Left cardiac atrium (tissue), 4 donors: ENCODE results near the gene GASK1A. TPM values are rescaled to one million over a fixed set of nuclear protein-coding genes. Genes with fewer than 3 reads are reported as not detected.

ENCODE experiments used
- ATAC-seq, 2 donors: fragments of 200-7000 bp; cut with Tn5 transposase; one replicate each; pipeline ENCODE4 v1.9.1; 2020; ENCODE audit warnings: mild to moderate bottlenecking in 2 of 2, moderate library complexity in 2 of 2
- DNase-seq: peaks from one replicate; pipeline ENCODE4 v3.0.0-alpha.2; 2020
- intact Hi-C, 2 donors: fragments of 100-400 bp; cut with DNase I; formaldehyde crosslinking; loops; one replicate each; pipeline versions ENCODE4 v1.14.1 to v1.15.1; 2022 to 2023
- total RNA-seq, 2 donors: library from RNA; stranded (reverse); fragmentation: NEBNext Ultra II Directional; extraction: Animal tissue kit (Norgen Biotek cat#: 25700); gene quantifications; one replicate each; pipeline ENCODE4 v1.2.1, GENCODE V29; 2021
- donor health status: DM: no; HTN: yes; CAD: no.
- donor health status: DM: no; HTN: yes; CAD: no; lungs with severe emphysema.
- donor health status: DM: yes; HTN: yes; CAD: no.
- donor health status: Dilated cardiomyopathy.

GASK1A gene
- total RNA-seq, 2 donors from 2014 or later = 2.6 to 4.0 TPM

GRCh38 chr3:43097400-43098080, 118.4 kb downstream of the GASK1A start:
- ATAC-seq = no peak
- no peak for DNase-seq
- intact Hi-C loops = no loop called here

DNA sequence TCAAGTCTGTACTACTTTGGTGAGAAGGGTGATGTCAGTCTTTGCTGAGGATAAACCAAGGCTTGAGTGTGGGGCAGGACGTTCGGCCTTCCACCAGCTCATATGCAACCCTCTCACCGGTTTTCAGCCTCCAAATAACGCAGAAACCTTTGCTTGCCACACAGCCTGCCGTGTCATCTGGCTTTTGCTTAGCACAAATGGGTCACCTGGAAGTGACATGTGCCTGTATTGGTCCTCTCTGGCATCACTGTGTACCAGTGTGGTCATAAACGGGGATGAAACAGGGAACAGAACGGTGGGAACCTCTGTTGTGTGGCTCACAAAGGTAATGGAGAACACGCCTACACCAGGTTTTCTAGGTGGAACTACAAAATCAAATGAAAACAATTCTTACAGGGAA, 119.7 kb downstream of the GASK1A start:
- ATAC-seq (no peak), DNase-seq (no peak)
- intact Hi-C loops = no loop called here

- intact Hi-C loops = loop anchor here in 1 of 2 donors (10.0 kb wide), 1 partner anchor 52 kb away; no protein-coding TSS in a partner anchor
- no peak for DNase-seq
- ATAC-seq = peak; percentile 38 to 48
These were observed 123.8 kb downstream of the GASK1A start for GRCh38 chr3:43102773-43103480.

GRCh38 chr3:43104039-43104438, 124.9 kb downstream of the GASK1A start:
- ATAC-seq (no peak), DNase-seq (no peak)
- intact Hi-C loops = loop anchor here in 1 of 2 donors (10.0 kb wide), 1 partner anchor 51 kb away; no protein-coding TSS in a partner anchor

DNA sequence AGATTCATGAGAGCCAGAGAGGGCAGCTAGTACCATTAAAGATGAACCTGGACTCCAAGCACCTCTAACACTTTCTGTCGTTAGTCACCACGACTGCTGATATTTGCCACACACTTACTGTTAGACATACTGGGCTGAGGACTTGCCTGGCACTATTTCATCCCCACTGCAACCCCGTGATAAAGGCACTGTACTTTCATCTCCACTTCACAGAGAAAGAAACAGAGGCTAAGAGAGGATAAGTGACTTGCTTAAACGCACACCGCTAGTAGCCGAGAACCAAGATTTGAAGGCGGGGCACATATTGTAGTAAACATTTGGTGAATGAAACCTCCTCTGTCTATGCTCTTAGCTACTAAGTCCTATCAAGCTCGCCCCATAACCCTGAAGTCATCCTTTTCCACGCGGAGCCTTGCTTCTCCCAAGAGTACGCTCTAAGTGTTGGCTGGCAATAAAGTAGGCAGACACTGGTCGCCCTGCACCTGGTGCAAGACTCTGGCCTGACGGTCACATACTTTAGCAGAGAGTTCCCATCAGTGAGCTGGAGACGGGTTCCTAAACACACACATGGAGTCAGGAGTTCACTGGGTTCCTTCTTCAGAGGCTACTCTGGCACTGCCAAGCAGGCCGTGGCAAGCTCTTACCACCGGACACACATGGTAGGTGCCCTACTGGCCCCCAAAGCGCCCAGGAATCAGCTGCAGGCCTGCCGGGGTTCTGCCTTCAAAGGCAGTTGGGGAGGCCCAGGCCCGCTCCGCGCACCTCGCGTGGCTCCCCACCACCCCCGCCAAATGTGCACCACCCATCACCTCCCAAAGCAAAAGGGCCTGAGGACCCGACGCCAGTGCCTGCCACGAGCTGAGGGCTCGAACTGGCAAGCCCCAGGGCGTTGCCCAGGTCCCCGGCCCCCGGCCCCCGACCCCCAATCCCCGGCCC, 125.8 kb downstream of the GASK1A start:
- peak; percentile 6 to 28 for ATAC-seq
- intact Hi-C loops = loop anchor here in 1 of 2 donors (10.0 kb wide), 1 partner anchor 50 kb away; no protein-coding TSS in a partner anchor
- no peak for DNase-seq

DNA sequence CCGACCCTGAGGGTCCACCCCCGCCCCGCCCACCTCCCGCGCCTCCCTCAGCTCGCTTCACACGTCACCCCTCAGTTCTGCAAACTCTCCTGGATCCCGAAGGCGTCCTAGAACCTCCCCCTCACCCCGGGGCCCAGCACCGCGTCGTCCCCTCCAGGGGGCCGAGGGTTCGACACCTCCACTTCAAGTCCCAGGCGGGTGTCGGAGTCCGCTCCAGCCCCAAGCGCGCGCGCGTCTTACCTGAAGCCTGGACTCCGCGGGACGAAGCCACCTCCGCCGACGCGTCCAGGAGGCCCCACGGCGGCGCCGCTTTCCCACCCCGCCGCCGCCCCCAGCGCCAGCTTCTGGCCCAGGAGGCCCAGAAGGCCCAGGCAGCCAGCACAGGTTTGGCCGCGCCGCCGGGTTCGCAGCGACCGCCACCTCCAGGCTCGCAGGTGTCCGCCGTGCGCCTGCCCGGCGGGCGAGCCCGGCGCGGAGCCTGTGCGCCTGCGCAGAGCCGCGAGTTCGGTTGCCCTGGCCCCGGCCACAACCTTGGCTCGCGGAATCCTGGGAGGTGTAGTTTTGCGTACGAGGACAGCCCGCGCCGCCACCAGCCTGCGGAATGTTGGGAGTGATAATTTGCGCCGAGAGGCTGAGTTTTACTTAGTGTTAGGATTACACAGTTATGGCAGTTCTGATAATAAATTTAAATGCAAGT, 126.6 kb downstream of the GASK1A start, which contains the start of gene POMGNT2:
POMGNT2 (minus strand) TSS at position 484 of the 697 bp plus-strand sequence. CDS start 24,648 bp downstream, outside the sequence.
- ATAC-seq (peak; percentile 97 to 98), DNase-seq (peak; percentile 94)
- intact Hi-C loops = loop anchor here in 1 of 2 donors (10.0 kb wide), 1 partner anchor 49 kb away; no protein-coding TSS in a partner anchor

DNA sequence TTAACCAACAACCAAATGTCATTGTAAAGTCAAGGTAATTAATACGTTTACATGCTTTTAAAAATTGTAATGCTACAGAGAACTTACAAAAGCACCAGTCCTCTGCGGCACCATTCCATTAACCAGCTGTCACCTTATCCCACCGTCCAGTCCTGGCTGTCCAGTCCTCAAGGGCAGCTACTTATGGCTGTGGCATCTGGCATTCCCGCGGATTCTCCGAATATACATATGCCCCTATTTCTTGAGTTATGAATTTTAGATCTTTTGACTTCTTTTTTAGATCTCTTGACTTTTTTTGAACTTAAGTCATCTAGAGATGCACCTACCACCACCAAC, 127.2 kb downstream of the GASK1A start:
- intact Hi-C loops = loop anchor here in 1 of 2 donors (10.0 kb wide), 1 partner anchor 49 kb away; no protein-coding TSS in a partner anchor
- ATAC-seq = peak; percentile 15 to 23

More for the DNA sequence above, 127.2 kb downstream of the GASK1A start:
- no peak for DNase-seq

Other genes with a start within 250 kb of the GASK1A start
- gene CCDC13, start 206.1 kb upstream of the GASK1A start, total RNA-seq = 1 to 10 TPM in 1 of 2 donors, not detected in 1; 1.0 TPM
- gene HIGD1A, start 174.8 kb upstream of the GASK1A start, total RNA-seq = 100 to 1,000 TPM; 200 to 270 TPM
- 1 to 10 TPM; 2.2 to 2.4 TPM for gene ACKR2, start 169.9 kb upstream of the GASK1A start, total RNA-seq
- not detected for gene CYP8B1, start 103.4 kb upstream of the GASK1A start, total RNA-seq
- 1 to 10 TPM; 5.2 to 6.3 TPM for gene ZNF662, start 73.2 kb upstream of the GASK1A start, total RNA-seq
- 10 to 100 TPM; 16.7 to 19.2 TPM for gene POMGNT2, start 126.8 kb downstream of the GASK1A start, total RNA-seq